HL-60 (cell line): Measurements from ENCODE around the gene DCDC2C.

Experiments
- POLR2AphosphoS5 ChIP-seq: IDR thresholded peaks from 2 replicates; pipeline ENCODE4 v1.6.1; 2012; ENCODE audit warnings: low read depth
- REST ChIP-seq: IDR thresholded peaks from 2 replicates; pipeline ENCODE4 v1.6.1; 2012; ENCODE audit warnings: low read depth; ENCODE audit not compliant: insufficient replicate concordance

GRCh38 chr2:3847397-3848052 is 144.2 kb downstream of the DCDC2C start:
- TF ChIP-seq POLR2AphosphoS5, result no peak
- no peak for TF ChIP-seq REST
